Stimulated activated CD4-positive, alpha-beta T cell treated with anti-CD3 and anti-CD28 coated beads, TNF-alpha, amount 100 ng/mL, for 4 hours (primary cell): ENCODE results near the gene TMEM151A.

Experiments used
- DNase-seq, 3 experiments: peaks; one replicate each; pipeline ENCODE4 v3.0.0-alpha.2; 2020; ENCODE audit warnings: low read depth in 3 of 3

TMEM151A gene

DNA sequence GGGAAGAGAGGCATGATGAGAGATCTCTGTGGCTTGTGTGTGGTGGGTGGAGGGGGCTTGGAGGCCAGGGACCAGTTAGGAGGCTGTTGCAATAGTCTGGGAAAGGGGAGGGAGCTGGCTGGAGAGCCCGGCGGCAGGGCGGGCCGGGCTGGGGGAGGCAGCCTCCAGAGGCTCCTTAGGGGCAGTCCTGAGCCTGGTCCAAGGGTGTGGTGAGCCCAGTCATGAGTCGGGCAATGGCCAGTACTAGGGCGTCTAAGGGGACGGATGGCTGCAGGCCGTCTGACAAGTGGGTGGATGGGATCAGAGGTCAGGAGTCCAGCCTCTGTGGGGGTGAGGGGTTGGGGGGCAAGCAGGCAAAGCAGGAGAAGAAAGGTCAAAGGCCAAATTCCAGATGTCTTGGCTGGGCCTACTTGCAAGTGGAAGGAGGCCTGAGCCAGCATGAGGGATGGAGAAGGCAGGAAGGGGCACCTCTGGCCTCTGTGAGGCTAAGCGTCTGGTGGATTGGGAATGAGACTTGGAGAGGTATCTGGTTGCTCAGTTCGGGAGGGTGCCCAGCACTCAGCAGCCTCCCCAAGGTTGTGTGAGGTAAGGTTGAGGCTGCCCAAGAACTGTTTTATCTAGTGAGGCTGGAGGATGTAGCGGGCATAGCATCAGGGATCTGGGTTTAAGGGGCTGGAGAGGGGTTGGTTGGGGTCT is 31.2 kb downstream of the TMEM151A start:
- no peak for DNase-seq

DNA sequence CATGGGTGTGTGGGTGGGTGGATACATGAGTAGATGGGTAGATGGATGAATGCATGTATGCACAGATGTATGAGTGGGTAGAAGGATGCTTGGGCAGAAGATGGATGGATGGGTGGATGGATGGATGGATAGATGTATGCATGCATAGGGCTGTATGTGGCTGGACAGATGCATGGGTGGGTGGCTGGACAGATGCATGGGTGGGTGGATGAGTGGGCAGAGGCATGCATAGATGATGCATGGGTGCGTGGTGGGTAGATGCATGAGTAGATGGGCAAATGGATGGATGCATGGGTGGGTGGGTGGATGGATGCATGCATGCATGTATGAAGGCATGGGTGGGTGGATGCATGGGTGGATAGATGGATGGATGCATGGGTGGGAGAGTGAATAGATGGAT is 32.0 kb downstream of the TMEM151A start:
- no peak for DNase-seq

DNA sequence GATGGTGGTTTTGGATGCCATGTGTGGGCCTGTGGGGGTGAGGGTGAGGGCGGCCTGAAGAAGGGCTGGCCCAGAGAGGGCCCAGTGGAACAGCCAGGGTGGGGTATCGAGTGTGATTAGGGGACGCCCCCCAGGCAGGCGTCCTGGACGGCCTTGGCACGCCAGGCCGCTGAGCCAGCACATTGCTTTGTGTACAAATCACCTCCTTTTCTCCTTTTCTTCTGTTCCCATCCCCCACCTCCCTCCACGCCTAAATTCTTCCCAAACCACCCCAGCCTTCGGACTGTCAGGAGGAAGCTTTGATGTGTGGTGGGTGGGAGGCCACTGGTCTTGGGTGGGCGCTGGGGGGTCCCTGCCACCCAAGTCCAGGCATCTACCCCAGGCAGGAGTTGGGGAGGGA is 33.0 kb downstream of the TMEM151A start:
- DNase-seq: no peak

GRCh38 chr11:66325263-66325671 is 33.6 kb downstream of the TMEM151A start:
- DNase-seq: no peak

DNA sequence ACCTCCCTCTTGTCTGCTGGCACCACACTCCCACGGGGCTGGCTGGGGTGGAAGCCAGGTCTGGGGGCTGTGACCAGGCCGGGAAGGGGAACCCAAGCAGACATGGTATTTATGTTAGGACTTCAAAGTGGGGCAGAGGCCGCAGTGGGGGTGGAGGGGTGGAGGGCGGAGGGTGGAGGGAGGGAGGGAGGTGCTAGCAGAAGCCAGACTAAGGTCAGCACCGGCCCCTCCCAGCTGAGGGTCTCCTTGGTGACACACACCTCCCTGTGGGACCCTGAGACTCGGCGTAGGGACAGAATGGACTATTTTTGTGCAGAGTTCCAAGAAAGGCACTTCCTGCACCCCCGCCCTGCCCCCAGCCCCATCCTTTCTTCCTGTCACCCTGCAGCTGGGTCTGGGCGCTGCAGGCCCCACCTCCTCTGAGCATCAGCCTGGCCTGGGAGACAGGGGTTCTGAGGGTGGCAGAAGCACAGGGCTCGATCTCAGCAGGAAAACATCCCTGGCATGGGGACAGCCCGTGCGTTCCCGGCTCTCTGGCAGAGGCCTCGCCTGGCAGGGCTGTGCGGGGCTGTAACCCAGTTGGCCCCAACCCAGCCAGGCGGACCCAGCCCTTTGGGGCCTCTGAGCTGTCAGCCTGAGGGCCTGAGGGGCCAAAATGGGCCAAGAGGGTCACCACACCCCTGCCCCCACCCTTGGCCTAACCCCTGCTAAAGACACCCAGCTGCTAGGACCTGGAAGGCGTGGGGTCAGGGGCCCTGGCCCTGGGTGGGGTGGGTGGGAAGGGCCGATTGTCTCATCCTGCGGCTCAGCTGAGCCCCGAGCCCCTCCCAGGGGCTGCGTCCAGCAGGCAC is 34.8 kb downstream of the TMEM151A start:
- DNase-seq: no peak

- no peak for DNase-seq
Measured at GRCh38 chr11:66327171-66328030, 35.7 kb downstream of the TMEM151A start.

DNA sequence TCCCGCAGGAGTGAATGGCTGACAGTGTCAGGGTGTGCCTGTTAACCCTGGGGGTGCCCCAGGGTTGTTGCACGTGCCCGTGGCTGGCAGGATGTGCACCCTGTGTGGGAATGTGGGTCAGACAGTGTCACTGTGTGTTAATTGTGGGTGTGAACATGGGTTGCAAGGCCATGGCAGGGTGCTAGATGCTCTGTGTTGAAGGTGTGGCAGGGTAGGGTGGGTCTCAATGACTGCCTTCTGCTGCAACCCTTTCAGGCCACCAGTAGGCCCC is 36.3 kb downstream of the TMEM151A start:
- no peak for DNase-seq

- peak; percentile 61 to 69 (median 67) for DNase-seq
Measured at GRCh38 chr11:66328302-66329144, 36.8 kb downstream of the TMEM151A start.

- no peak for DNase-seq
Measured at GRCh38 chr11:66329165-66329673, 37.5 kb downstream of the TMEM151A start.

DNA sequence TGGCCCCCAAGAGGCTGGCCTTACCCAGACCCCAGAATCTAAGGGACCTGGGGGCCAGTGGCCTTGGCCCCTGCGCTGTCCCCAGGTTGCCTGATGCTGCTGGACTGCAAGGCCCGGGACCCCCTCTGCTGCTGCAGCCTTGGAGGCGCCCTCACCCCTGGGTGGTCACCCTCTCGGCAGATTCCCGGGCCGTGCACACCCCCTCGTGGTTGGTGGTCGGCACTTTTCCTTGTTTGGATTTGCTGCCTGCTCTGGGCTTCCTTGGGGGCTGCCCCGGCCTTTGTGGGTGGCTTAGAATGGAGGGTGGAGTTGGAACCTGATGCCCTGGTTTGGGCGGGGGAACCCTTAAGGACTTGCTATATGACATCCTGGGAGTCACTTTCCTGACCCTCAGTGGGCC is 39.2 kb downstream of the TMEM151A start:
- no peak for DNase-seq

- no peak for DNase-seq
Measured at GRCh38 chr11:66331542-66332370, 40.1 kb downstream of the TMEM151A start.

DNA sequence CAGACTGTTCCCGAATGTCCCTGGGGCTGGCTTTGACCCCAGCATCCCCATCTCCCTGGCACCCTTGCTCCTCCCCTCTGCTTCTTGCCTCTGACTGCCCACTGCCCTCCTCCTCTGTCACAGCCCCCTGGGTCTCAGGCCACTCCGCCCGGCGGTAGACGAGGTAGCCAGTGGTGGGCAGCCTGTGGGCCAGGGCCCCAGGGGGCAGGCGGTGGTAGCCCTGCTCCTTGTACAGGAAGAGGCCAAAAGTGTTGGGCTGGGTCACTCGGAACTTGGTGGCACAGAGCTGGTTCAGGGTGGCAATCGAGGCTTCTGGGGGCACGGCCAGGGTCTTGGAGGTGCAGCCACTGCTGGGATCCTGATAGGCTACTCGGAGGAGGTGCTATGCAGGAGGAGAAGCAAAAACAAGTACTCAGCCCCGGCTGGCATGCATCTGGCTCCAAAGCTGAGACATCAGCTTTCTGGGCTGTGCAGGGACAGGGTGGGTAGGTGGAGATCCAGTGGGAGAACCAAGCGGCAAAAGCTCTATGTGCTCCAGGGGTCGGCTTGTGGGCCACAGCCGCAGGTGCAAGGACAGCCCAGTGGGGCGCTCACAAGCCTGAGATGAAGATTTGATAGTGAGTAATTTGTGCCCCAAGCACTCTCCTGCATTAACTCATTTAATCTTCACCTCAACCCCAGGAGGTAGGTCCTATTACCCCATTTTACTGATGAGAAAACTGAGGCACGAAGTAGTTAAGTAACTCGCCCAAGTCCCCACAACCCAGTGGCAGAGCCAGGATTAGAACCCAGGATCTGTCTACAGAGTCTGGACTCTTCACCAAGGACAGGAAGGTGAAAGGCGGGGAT is 40.9 kb downstream of the TMEM151A start:
- DNase-seq: no peak

- no peak for DNase-seq
Measured at GRCh38 chr11:66333220-66333877, 41.7 kb downstream of the TMEM151A start.

DNA sequence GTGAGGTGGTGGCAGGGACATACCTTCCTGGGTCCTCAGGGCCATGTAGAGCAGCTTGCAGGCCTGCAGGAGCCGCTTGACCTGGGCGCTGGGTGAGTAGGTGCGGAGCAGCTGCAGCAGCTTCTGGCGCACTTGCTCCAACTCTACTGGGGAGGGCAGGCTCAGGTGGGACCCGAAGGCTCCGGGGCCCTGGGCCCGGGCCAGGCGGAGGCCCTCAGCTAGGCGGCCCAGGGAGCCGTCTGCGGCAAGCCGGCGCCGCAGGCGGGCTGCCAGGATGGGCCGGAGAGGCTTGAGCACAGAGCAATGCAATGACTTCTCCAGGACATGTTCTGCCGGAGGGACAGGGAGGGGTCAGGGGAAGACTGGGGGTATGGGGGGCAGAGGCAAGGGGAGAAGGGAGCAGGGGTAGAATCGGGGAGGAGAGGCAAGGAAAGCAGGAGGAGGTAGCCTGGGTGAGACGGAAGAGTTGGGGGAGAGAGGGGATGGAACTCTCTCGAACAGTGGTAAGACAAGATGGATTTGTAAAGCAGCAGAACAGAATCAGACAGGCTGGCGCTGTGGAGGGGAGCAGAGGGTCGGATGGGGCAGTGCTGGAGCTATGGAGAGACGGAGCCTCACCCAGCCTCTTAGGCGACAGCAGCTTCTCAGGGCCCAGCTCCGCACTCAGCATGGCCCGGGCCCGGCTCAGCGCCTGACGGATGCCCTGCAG is 42.4 kb downstream of the TMEM151A start:
- DNase-seq: no peak

- no peak for DNase-seq
Measured at GRCh38 chr11:66334605-66335442, 43.1 kb downstream of the TMEM151A start.

- DNase-seq: no peak
Measured at GRCh38 chr11:66335531-66336233, 44.0 kb downstream of the TMEM151A start.
